ENCODE results near the gene ROR1.

- TF ChIP-seq ESRRG (CRISPR knock-in tag; IDR thresholded peaks at IDR 0.05): no peak
- TF ChIP-seq PATZ1 (CRISPR knock-in tag; IDR thresholded peaks at IDR 0.05; ENCODE audit: borderline replicate concordance): no peak
- no peak for TF ChIP-seq TOX (CRISPR knock-in tag; IDR thresholded peaks at IDR 0.05; ENCODE audit: borderline replicate concordance)
- TF ChIP-seq TCF4 (CRISPR knock-in tag; IDR thresholded peaks at IDR 0.05; ENCODE audit: borderline replicate concordance): no peak
- TF ChIP-seq ZFP30 (CRISPR knock-in tag; IDR thresholded peaks at IDR 0.05): no peak
These were observed 43.6 kb upstream of the ROR1 start for GRCh38 chr1:63730211-63730610.

Measured in SK-N-SH treated with all-trans-retinoic acid at 6 μM for 48 hours (cell line).